Measurements from ENCODE around the gene EYS.
"Not testable (repeated sequence)": the region's sequence is repeated elsewhere in the genome, so short reads cannot be mapped to it uniquely, and the experiment has no call there.

EYS gene

DNA sequence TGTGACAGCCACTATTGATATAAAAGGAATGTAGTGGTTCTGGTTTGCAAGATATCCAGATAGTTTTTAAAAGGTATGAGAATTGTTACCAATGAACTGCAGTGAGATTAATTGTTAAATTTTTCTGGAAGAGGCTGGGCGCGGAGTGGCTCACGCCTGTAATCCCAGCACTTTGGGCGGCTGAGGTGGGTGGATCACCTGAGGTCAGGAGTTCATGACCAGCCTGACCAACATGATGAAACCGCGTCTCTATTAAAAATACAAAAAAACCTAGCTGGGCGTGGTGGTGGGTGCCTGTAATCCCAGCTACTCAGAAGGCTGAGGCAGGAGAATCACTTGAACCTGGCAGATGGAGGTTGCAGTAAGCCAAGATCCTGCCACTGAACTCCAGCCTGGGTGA lies 1906.6 kb downstream of the EYS start:
- DNase-seq, result not testable (repeated sequence)

- DNase-seq, result no peak
Observed at GRCh38 chr6:63799813-63800212, 1907.2 kb downstream of the EYS start.

DNA sequence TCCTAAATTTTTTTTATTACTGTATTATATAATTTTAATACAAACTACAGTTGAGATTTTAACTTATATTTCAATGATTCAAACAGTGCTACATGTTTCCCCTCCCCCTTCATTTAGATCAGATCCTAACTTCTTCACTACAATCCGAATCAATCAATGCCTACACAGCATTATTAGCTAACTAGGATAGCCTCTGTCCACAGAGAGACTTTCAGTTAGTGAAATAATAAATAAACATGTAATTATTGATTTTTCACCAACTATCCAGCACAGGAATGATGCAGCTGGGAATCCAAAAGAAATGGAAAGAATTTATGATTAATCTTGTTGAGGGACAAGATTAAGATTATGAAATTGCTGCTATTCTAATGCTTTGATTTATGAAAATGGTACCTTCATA lies 1907.7 kb downstream of the EYS start:
- DNase-seq, result no peak

DNA sequence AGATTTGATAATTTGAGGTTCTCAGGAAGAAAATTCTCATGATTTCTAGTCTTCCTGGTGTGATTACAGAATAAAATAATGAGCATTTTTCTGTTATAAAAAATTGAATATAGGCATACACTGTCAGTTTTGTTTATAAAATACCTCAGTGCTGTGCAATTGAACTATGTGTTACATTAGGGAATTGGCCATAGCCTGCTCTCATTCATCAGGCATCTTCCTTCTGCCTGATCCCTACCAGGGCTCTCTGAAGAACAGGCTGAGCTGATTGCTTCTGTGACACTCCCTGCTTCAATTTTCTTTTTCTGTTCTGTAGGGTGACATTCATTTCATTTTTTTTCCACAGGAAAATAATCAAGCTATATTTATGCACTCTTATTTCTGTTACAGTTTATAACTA lies 1908.6 kb downstream of the EYS start:
- DNase-seq, result no peak

DNA sequence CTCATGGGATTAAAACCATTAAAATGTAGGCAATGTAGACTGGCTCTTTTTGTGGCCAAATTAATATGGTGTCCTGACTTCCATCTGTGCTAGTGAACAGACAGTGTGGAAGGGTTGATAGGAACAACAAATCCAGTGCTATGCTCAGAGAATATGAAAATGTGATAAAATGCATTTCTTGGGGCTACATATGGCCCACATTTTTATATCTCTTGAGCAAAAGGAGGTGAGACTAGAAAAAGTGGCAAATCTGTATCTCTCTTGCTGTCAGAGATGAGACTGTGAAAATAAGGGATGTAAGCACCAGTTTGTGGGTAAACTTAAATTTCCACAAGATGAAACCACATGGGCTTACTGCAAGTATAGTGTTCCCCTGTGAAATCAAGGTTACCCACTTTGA lies 1909.3 kb downstream of the EYS start:
- DNase-seq, result no peak

GRCh38 chr6:63795826-63796225 lies 1911.2 kb downstream of the EYS start:
- no peak for DNase-seq

GRCh38 chr6:63795006-63795405 lies 1912.0 kb downstream of the EYS start:
- no peak for DNase-seq

- no peak for DNase-seq
Observed at GRCh38 chr6:63793465-63794137, 1913.4 kb downstream of the EYS start.

- no peak for DNase-seq
Observed at GRCh38 chr6:63792736-63793464, 1914.1 kb downstream of the EYS start.

GRCh38 chr6:63790334-63790733 lies 1916.7 kb downstream of the EYS start:
- DNase-seq, result no peak

DNA sequence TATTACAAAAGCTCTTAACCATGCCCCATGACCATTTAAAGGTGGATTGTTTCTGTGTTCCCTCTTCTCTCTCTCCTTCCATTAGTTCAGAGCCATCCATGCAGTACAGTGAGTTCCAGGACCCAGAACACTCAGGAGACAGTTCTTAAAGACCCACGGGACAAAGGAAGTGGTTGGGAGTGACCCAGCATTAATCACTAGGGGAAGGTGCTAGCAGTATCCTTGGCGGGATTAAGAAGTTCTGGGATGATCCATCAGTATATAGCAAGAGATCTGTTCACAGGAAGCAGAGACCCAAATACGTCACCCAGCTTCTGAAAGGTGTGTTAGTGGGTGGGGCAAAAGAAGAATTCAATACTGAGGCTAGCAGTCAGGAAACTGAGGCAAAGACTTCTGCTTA lies 1917.3 kb downstream of the EYS start:
- no peak for DNase-seq

- DNase-seq, result no peak
Observed at GRCh38 chr6:63788569-63788968, 1918.5 kb downstream of the EYS start.

DNA sequence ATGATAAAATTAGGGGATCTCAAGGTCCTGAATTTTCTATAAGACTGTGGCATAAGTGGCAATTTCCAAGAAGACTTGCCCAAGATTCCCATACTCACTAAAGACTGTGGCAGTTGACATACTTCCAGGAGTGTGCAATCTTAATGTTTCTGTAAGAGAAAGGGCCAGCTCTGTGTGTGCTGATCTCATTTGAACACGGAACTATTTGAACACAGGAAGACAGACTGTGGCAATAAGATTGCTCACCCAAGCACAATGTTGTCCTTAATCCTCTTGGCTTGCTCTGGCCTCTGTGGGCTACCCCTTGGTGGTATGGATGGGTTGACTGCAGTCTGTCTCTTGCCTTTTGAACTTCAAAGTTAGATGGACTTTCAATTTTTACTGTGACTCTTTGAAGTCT lies 1920.0 kb downstream of the EYS start:
- no peak for DNase-seq

DNA sequence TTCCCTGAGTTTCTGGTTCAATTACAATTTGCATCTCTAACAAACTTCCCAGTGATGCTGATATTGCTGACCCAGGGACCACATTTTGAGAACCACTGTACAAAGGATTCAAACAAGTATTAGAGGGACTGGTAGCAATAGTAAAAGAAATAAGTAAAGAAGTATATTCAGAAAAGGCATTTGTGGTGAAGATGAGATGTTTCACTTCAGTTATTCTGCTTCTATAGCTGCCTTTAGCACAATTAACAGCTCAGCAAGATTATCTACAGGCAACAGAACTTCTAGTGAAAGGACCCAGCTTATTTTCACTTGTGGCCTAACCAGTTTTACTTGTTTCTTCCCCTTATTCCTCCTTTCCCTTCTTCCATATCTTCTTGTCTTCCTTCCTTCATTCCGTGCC lies 1922.0 kb downstream of the EYS start:
- no peak for DNase-seq

DNA sequence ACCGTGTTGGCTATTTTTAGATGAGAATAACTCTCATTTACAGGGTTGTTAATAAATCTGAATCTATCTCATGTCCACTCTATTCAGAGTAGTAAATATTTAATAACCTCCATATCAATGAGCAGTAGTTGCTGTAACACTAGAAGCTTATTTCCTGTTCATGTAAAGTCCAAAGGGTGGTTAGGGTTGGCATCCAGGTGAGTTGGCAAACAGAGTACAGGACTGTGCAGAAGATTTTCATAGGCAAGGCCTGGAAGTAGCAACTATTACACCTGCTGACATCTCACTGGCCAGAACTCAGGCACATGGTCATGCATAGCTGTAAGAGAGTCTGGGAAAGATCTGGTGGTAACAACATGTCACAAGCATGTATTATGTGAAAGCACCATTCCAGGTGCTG lies 1923.9 kb downstream of the EYS start:
- DNase-seq, result no peak

DNA sequence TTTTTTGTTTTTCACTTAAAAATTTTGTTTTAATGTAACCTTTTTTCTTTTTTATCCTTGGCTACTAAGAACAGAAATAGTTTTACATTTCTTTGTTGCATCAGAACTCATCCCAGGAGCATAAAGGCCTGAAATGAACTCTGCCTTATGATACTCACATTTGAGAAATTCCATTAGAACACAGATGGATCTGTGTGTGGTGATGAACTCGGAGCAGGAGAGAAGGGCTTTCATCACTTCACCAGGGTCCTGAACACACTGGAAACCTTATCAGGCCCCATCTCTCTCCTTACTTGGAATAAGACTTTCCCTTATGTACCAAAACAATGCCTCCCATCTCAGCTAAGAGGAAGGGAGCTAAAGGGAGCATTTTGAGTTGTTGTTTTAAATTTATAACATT lies 1932.1 kb downstream of the EYS start:
- DNase-seq, result no peak

GRCh38 chr6:63773200-63773599 lies 1933.8 kb downstream of the EYS start:
- no peak for DNase-seq

- no peak for DNase-seq
Observed at GRCh38 chr6:63765828-63766227, 1941.2 kb downstream of the EYS start.

DNA sequence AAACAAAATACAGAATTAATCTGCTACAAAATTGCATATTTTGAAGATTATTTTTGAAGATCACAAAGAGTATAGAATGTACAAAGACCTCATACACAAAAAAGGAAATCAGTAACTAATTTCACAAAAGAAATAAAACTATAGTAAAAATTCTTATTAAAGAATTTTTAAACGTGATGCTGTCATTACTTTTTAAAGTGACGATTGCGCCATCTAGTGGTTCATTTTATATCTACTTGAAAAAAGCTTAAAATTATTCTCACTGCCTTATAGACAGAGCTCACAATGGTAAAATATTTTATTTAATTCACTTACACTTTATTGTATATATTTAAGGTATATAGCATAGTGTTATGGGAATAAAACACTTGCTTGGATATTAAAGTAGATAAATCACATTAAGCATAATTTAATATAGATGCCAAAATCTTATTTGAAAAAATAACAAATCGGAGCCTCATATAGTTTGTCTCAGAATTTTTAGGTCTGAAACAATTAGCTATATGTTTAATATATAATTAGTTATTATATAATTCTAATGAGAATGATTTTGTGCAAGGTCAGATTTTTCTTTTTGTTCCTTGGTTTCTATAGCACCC lies 1942.6 kb downstream of the EYS start:
- DNase-seq, result no peak

DNA sequence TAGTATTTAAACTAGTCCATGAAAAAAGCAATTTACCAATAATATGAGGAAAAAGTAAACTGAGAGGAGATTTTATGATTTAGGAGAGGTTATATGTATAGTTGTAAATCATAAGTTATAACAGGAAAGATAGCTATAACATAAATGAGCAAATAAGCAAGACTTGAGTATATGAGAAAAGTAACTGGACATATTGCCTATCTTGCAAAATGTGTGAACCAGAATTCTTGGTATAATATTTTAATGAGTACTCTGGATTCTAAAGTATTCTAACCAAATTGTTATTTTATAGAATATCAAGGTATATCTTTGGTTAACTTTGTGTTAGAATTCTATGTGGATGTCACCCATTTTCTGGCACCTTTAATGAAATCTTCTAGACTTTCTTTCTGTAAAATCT lies 1946.8 kb downstream of the EYS start:
- no peak for DNase-seq

DNA sequence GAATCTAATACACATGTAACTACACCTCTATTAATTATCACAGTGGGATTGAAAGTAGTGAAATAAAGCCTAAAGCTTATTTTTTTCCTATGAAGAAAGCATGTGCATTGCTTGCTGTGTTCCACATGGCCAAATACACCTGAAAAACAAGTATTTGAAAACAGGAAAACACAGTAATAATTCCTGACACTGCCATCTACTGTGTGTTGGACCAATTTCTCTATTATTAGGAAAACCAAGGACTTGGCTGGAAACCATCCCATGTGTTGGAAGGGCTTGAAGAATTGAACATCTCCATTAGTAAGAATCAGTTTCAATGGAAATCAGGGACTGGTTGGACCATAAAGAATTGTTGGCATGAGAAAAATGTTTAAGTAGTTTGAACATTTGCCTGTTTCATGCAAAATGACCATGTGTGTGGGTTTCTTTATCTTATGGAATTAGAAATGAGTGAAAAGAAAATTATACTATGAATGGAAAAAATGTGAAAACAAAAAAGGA lies 1947.4 kb downstream of the EYS start:
- no peak for DNase-seq

- no peak for DNase-seq
Observed at GRCh38 chr6:63757826-63758225, 1949.2 kb downstream of the EYS start.

DNA sequence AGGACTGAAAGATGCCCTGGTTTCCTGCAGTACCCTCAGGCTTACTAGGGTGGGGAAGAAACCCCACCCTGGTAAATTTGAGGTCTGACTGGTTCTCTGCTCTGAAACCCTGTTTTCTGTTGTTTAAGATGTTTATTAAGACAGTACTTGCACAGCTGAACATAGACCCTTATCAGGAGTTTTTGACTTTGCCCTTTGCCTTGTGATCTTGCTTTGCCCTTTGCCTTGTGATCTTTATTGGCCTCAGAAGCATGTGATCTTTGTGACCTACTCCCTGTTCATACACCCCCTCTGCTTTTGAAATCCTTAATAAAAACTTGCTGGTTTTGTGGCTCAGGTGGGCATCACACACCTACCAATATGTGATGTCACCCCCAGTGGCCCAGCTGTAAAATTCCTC lies 1949.8 kb downstream of the EYS start:
- not testable (repeated sequence) for DNase-seq

- no peak for DNase-seq
Observed at GRCh38 chr6:63750400-63750799, 1956.6 kb downstream of the EYS start.
